OCI-LY7 (cell line): ENCODE measurements around the gene ACSS3.

Experiments used
- EZH2phosphoT487 ChIP-seq: fragments of 200-600 bp; sonication (generic); IDR thresholded peaks from 2 replicates; pipeline ENCODE4 v1.6.1; 2018; ENCODE audit warnings: low read depth, borderline replicate concordance, mild to moderate bottlenecking, mixed run types, antibody characterized with exemption, low read length, moderate library complexity, mixed read lengths
- TF ChIP-seq, protein P1 (sequence below): fragments of 200-600 bp; sonication (generic); conservative IDR thresholded peaks from 2 replicates; pipeline ENCODE4 v1.5.1; 2014; ENCODE audit warnings: mild to moderate bottlenecking, antibody characterized with exemption, low read length, moderate library complexity, mixed read lengths

DNA sequence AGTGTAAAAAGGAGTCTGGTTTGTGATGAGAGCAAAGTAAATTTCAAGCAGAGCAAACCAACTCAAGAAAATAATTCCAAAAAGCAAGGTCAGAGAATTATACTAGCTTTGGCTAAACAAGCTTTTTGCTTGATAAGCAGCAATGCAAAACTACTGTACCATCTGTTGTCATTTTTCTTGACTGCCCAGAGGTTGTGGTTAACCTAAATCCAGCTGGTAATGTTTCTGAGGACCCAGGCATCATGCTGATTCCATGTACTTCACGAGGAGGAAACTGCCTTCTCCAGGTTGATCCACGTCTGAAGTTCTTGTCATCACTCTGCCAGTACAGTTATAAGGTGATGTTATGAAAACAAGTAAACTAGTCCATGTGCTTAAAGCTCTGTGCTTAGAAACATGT, 185.2 kb downstream of the ACSS3 start:
- TF ChIP-seq, protein P1, sequence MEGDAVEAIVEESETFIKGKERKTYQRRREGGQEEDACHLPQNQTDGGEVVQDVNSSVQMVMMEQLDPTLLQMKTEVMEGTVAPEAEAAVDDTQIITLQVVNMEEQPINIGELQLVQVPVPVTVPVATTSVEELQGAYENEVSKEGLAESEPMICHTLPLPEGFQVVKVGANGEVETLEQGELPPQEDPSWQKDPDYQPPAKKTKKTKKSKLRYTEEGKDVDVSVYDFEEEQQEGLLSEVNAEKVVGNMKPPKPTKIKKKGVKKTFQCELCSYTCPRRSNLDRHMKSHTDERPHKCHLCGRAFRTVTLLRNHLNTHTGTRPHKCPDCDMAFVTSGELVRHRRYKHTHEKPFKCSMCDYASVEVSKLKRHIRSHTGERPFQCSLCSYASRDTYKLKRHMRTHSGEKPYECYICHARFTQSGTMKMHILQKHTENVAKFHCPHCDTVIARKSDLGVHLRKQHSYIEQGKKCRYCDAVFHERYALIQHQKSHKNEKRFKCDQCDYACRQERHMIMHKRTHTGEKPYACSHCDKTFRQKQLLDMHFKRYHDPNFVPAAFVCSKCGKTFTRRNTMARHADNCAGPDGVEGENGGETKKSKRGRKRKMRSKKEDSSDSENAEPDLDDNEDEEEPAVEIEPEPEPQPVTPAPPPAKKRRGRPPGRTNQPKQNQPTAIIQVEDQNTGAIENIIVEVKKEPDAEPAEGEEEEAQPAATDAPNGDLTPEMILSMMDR: no peak
- TF ChIP-seq EZH2phosphoT487: no peak
